Measurements from ENCODE around the gene FABP3.

DNA sequence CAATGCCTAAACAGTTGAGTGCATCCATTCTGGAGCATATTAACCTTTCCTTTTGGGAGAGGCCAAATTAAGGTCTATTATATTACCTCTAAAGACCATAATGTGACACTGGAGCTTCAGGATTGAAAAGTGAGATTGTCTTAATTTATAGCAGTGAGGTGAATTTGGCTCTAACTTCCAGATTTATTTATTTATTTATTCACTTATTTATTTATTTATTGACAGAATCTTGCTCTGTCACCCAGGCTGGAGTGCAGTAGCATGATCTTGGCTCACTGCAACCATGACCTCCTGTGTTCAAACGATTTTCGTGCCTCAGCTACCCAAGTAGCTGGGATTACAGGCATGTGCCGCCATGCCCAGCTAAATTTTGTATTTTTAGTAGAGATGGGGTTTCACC is 57.0 kb downstream of the FABP3 start:
- no peak for TF ChIP-seq POLR2A (IDR thresholded peaks at IDR 0.05)
- TF ChIP-seq POLR2AphosphoS5 (IDR thresholded peaks at IDR 0.05; ENCODE audit: insufficient read depth in 1 of 2, low read depth in 1 of 2) = no peak
- TF ChIP-seq, protein P1, sequence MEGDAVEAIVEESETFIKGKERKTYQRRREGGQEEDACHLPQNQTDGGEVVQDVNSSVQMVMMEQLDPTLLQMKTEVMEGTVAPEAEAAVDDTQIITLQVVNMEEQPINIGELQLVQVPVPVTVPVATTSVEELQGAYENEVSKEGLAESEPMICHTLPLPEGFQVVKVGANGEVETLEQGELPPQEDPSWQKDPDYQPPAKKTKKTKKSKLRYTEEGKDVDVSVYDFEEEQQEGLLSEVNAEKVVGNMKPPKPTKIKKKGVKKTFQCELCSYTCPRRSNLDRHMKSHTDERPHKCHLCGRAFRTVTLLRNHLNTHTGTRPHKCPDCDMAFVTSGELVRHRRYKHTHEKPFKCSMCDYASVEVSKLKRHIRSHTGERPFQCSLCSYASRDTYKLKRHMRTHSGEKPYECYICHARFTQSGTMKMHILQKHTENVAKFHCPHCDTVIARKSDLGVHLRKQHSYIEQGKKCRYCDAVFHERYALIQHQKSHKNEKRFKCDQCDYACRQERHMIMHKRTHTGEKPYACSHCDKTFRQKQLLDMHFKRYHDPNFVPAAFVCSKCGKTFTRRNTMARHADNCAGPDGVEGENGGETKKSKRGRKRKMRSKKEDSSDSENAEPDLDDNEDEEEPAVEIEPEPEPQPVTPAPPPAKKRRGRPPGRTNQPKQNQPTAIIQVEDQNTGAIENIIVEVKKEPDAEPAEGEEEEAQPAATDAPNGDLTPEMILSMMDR (IDR thresholded peaks at IDR 0.05) = no peak
